Esophagus squamous epithelium (tissue), 4 donors: Measurements from ENCODE around the gene RFC4. TPM values are rescaled to one million over a fixed set of nuclear protein-coding genes. Genes with fewer than 3 reads are reported as not detected.

Source experiments
- small RNA-seq, 4 donors: library from RNA; depleted of rRNA; stranded (forward); fragments of <200 nt; gene quantifications; one replicate each; pipeline ENCODE3, GENCODE V24; 2016
- total RNA-seq, 4 donors: library from RNA; depleted of rRNA; stranded (reverse); fragments of >200 nt; gene quantifications; one replicate each; pipeline ENCODE4 v1.1.0, GENCODE V29; 2016

RFC4 gene
- total RNA-seq, 4 donors from 2014 or later, result 6.6 to 23.5 (median 15.9) TPM

Small RNAs within 50 kb of the gene (small RNA-seq; reads per million reads assigned to genes)
- gene RF00092 (0 reads per million in 4 donors), gene RNU6-1105P (0 reads per million in 4 donors), gene SNORA4 (0 reads per million in 4 donors), gene SNORA63 (0 reads per million in 4 donors), gene SNORA81 (0 reads per million in 4 donors), gene SNORD2 (0 reads per million in 4 donors)

Other genes with a start within 250 kb of the RFC4 start
- gene TBCCD1, start 239.1 kb downstream of the RFC4 start, total RNA-seq, result 10 to 100 TPM in 1 of 4 donors, 1 to 10 TPM in 3; 6.9 to 10.5 (median 7.9) TPM
- gene DNAJB11, start 235.8 kb downstream of the RFC4 start, total RNA-seq, result 10 to 100 TPM; 39.5 to 65.3 (median 47.3) TPM
- gene AHSG, start 193.4 kb downstream of the RFC4 start, total RNA-seq, result not detected
- gene FETUB, start 166.1 kb downstream of the RFC4 start, total RNA-seq, result 10 to 100 TPM in 1 of 4 donors, 1 to 10 TPM in 1, under 1 TPM in 2; 0.26 to 23.3 (median 5.0) TPM
- gene HRG, start 140.5 kb downstream of the RFC4 start, total RNA-seq, result not detected
- gene KNG1, start 89.1 kb downstream of the RFC4 start, total RNA-seq, result not detected
- gene EIF4A2, start 22.9 kb downstream of the RFC4 start, total RNA-seq, result 100 to 1,000 TPM; 172 to 363 (median 205) TPM
- not detected for gene ADIPOQ, start 36.2 kb upstream of the RFC4 start, total RNA-seq
- 10 to 100 TPM in 2 of 4 donors, 1 to 10 TPM in 2; 6.0 to 44.2 (median 15.2) TPM for gene ST6GAL1, start 124.0 kb upstream of the RFC4 start, total RNA-seq